Cerebellar cortex (tissue), 1 donor: ENCODE data around the gene GPR15LG.
"Not testable (repeated sequence)": the region's sequence is repeated elsewhere in the genome, so short reads cannot be mapped to it uniquely, and the experiment has no call there.

Source experiments
- DNase-seq: peaks from one replicate; pipeline ENCODE4 v3.0.0-alpha.2; 2015; ENCODE audit warnings: low spot score

The GPR15LG gene

GRCh38 chr10:84166620-84167288 is 6.8 kb upstream of the GPR15LG start:
- no peak for DNase-seq

DNA sequence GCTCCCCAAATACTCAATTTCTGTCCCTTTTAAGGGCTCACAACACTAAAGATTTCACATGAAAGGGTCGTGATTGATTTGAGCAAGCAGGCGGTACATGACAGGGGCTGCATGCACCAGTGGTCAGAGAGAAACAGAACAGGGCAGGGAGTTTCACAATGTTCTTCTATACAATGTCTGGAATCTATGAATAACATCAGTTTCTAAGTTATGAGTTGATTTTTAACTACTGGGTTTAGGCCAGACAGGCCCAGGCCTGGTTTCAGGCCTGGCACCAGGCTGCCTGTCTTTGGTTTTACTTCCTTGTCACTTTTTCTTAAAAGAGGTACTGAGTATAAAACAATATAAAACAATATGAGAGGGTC is 6.3 kb upstream of the GPR15LG start:
- not testable (repeated sequence) for DNase-seq

- not testable (repeated sequence) for DNase-seq
Measured at GRCh38 chr10:84168382-84168781, 5.2 kb upstream of the GPR15LG start.

DNA sequence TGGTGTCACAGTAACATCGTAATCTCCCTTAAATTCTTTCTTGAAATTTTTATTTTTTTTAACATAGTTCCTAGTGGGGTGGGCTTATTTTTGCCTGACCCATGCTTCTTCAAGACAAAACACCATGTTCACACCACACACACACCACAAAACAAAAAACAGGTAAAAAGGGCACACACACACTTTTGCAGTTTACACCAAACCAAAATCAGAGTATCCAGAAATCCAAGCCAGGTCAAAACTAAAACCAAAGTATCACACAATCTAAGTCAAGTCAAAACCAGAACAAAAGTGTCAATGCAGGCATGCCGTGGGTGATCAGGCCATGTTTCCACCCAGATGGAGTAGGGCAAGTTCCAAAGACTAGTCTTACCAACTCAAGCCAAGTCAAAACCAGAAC is 2.4 kb upstream of the GPR15LG start:
- not testable (repeated sequence) for DNase-seq

DNA sequence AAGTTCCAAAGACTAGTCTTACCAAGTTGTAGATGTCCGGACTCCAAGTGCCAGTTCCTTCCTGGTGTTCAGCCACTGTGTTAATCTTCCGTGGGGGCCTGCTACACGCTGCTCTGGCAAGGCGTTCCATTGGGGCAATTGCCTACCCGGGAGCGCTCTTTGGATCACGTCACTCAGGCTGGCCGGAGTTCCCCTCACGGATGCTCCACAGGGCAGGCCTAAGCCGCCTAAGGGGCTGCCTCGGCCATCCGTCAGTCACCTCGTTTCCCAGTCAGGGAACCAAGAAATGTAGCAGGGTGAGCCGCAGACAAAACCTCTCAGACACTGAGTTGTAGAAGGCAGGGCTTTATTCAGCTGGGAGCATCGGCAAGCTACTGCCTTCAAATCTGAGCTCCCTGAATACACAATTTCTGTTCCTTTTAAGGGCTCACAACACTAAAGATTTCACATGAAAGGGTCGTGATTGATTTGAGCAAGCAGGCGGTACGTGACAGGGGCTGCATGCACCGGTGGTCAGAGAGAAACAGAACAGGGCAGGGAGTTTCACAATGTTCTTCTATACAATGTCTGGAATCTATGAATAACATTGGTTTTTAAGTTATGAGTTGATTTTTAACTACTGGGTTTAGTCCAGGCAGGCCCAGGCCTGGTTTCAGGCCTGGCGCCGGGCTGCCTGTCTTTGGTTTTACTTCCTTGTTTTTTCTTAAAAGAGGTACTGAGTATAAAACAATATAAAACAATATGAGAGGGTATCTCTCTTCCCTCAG is 1.7 kb upstream of the GPR15LG start:
- DNase-seq, result not testable (repeated sequence)

GRCh38 chr10:84172467-84173356 is 889 bp upstream of the GPR15LG start:
- DNase-seq, result no peak

- no peak for DNase-seq
Measured at GRCh38 chr10:84175436-84175835, 1.8 kb downstream of the GPR15LG start.

- DNase-seq, result no peak
Measured at GRCh38 chr10:84176351-84176750, 2.8 kb downstream of the GPR15LG start.

GRCh38 chr10:84176836-84177474 is 3.4 kb downstream of the GPR15LG start:
- no peak for DNase-seq

DNA sequence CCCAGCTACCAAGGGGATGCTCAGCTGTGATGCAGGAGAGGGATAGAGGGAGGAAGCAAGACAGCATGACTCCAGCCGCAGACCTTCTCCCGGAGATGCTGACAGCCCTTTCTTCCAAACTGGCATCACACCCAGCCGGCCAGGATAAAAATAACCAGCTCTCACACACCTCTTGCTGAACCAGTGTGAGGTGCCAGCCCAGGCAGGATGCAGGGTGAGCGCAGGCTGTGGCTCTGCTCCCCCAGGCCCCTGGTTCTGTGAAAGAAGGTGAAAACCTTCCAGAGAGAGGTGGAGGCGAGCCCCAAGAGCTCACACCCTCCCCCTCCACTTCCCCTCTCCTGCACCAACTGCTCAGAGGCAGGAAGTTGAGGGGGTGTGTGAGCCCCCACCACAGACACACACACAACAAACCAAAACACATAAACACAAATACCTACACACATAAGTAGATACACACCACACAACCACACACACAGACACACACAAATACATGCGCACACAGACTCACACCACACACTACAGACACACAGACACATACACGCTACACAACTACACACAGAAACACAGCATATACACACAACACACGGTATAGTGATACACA is 4.0 kb downstream of the GPR15LG start:
- peak; percentile 91 for DNase-seq

- DNase-seq, result no peak
Measured at GRCh38 chr10:84178160-84178609, 4.6 kb downstream of the GPR15LG start.

- DNase-seq, result peak; percentile 76
Measured at GRCh38 chr10:84179059-84179710, 5.6 kb downstream of the GPR15LG start.

DNA sequence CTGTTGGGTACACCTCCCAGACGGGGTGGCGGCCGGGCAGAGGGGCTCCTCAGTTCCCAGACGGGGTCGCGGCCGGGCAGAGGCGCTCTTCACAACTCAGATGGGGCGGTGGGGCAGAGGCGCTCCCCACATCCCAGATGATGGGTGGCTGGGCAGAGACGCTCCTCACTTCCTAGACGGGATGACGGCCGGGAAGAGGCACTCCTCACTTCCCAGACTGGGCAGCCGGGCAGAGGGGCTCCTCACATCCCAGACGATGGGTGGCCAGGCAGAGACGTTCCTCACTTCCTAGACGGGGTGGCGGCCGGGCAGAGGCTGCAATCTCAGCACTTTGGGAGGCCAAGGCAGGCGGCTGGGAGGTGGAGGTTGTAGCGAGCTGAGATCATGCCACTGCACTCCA is 6.8 kb downstream of the GPR15LG start:
- not testable (repeated sequence) for DNase-seq

- DNase-seq, result no peak
Measured at GRCh38 chr10:84181631-84182030, 8.0 kb downstream of the GPR15LG start.

GRCh38 chr10:84184517-84184916 is 10.9 kb downstream of the GPR15LG start:
- no peak for DNase-seq

DNA sequence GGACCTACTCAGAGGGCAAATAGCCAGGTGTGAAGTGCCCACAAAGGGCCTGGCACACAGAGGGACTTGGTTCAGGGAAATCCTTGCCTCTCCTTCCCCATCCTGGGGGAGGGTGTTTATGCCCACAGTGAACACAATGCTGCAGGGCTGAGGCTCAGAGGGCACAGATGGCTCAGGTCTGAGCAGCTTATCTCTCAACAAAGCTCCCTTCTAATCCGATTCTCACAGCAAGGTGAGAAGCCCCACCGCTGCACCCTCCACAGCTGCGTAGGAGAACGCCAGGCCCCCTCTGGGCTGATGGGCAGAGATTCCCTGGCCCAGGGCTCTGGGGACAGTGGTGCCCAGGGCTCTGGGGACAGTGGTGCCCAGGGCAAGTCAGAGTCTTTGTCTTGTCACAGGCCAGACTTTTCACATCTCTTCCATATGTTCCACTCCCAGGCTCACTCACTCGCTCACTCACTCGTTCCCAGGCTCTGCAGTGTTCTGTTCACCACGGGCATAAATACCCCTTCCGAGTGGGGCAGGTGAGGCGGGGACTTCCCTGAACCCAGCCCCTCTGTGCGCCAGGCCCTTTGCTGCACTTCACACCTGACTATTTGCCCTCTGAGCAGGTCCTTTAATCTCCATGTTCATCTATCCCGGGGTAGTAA is 12.1 kb downstream of the GPR15LG start:
- DNase-seq, result no peak

GRCh38 chr10:84188815-84189214 is 15.2 kb downstream of the GPR15LG start:
- DNase-seq, result no peak

DNA sequence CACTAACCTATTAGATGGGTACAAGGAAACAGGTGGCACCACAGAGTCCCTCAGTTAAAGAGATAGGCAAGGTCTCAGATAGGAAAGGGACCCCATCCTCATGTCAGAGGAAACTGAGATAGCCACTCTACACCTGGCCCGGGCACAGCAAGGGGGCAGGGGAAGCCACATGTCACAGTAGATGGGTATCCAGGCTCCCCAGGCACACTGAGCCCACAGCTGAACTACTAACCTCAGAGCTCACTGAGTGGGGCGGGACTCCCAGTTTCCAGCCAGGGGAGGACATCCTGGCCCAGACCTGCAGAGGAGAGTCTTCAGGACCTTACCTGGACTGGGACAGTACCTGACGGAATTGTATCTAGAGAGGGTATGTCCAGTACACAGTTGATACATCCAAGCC is 17.0 kb downstream of the GPR15LG start:
- no peak for DNase-seq

DNA sequence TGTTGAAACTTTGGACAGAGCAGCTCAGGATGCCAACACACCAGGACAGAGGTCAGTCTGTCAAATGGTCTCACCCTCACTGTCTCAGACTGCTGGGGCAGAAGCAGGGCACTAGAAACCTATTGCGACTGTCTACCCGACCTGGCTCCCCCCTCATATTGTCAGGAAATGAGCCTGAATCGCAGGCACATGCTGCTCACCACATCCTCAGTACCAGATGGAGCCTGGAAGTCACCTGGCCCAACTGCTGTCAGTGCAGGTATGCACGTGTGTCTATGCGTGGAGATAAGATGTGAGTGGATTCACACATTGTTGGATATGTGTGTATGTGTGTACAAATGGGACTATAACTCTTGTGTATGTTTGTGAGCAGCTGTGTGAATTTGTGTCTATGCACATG is 17.5 kb downstream of the GPR15LG start:
- DNase-seq, result no peak

- DNase-seq, result no peak
Measured at GRCh38 chr10:84193327-84193726, 19.7 kb downstream of the GPR15LG start.
